Panc1 (cell line): ENCODE measurements around the gene SLF2. TPM values are rescaled to one million over a fixed set of nuclear protein-coding genes. Genes with fewer than 3 reads are reported as not detected.

Source experiments
- ATAC-seq: fragments of 200-7000 bp; cut with Tn5 transposase; 2 replicates; pipeline ENCODE4 v1.9.1; 2020; ENCODE audit warnings: mild to moderate bottlenecking, moderate library complexity
- BruUV-seq: library from RNA; stranded (reverse); fragments of 400-500 nt; replicated peaks from 2 replicates; lab custom pipeline; 2021; lab: Mats Ljungman, UMichigan
- CTCF ChIA-PET: fragments of 300-600 bp; sonication (Branson Sonifier 250); formaldehyde crosslinking; loops from one replicate; lab custom pipeline; 2022; ENCODE audit warnings: antibody characterized with exemption; lab: Charles Lee
- POLR2A ChIA-PET: fragments of 300-600 bp; sonication (Branson Sonifier 250); formaldehyde crosslinking; loops from one replicate; lab custom pipeline; 2022; ENCODE audit warnings: antibody characterized with exemption; lab: Charles Lee
- DNase-seq: peaks from one replicate; pipeline ENCODE4 v3.0.0-alpha.2; 2010; ENCODE audit warnings: low read depth, low spot score
- H3K27ac ChIP-seq: 2 replicates; pipeline ENCODE4 v1.5.1; 2011; ENCODE audit warnings: mild to moderate bottlenecking, low read length, inconsistent platforms
- H3K27me3 ChIP-seq: fragments of 200-500 bp; sonication (Bioruptor generic); 2 replicates; pipeline ENCODE4 v1.6.0; 2014; ENCODE audit warnings: low read length, inconsistent platforms; ENCODE audit not compliant: control insufficient read depth, insufficient read depth
- H3K36me3 ChIP-seq: fragments of 200-500 bp; sonication (Bioruptor generic); 2 replicates; pipeline ENCODE4 v1.5.1; 2014; ENCODE audit warnings: inconsistent platforms, mild to moderate bottlenecking, low read length, moderate library complexity; ENCODE audit not compliant: control insufficient read depth, insufficient read depth
- H3K4me1 ChIP-seq: 2 replicates; pipeline ENCODE4 v1.5.1; 2011; ENCODE audit warnings: inconsistent platforms, mild to moderate bottlenecking, low read length, moderate library complexity; ENCODE audit not compliant: control insufficient read depth, insufficient read depth
- H3K4me3 ChIP-seq, 2 experiments: 2 replicates each; pipeline ENCODE4 v1.5.1; 2011 to 2012; ENCODE audit warnings: low read depth in 2 of 2, low read length in 2 of 2, mild to moderate bottlenecking in 2 of 2, inconsistent platforms in 1 of 2, moderate library complexity in 1 of 2
- H3K9me3 ChIP-seq: fragments of 200-500 bp; sonication (Bioruptor generic); 2 replicates; pipeline ENCODE4 v1.5.1; 2014; ENCODE audit warnings: low read depth, mild to moderate bottlenecking, inconsistent platforms, low read length, moderate library complexity; ENCODE audit not compliant: control insufficient read depth, insufficient read depth
- POLR2AphosphoS5 ChIP-seq: IDR thresholded peaks from 2 replicates; pipeline ENCODE4 v1.6.1; 2012; ENCODE audit warnings: mild to moderate bottlenecking, low read depth, low read length, moderate library complexity
- SIN3A ChIP-seq: IDR thresholded peaks from 2 replicates; pipeline ENCODE4 v1.6.1; 2012; ENCODE audit warnings: low read depth, mild to moderate bottlenecking, low read length, moderate library complexity, borderline replicate concordance; ENCODE audit not compliant: insufficient read depth
- TCF7L2 ChIP-seq: IDR thresholded peaks from 2 replicates; pipeline ENCODE4 v1.6.1; 2011; ENCODE audit warnings: mild to moderate bottlenecking, low read depth, low read length, inconsistent platforms
- in situ Hi-C: cut with HindIII; loops from 2 replicates; pipeline ENCODE4 v1.10.0; 2016; ENCODE audit warnings: low sequenced_read_pairs, low pct_unique_long_range_greater_than_20kb
- intact Hi-C: fragments of 100-400 bp; cut with micrococcal nuclease; formaldehyde crosslinking; loops from one replicate; pipeline ENCODE4 v1.10.0; 2022; ENCODE audit not compliant: unreplicated experiment
- total RNA-seq: library from RNA; stranded (reverse); gene quantifications from one replicate; pipeline ENCODE4 v1.2.1, GENCODE V29; 2021; ENCODE audit not compliant: unreplicated experiment
- TF ChIP-seq, protein P1 (sequence below), 2 experiments: IDR thresholded peaks; 2 replicates each; pipeline ENCODE4 v1.6.1; 2011 to 2012; ENCODE audit warnings: low read depth in 2 of 2, control low read depth in 1 of 2, low read length in 1 of 2, mild to moderate bottlenecking in 1 of 2, moderate library complexity in 1 of 2; ENCODE audit not compliant: insufficient read depth in 1 of 2
- TF ChIP-seq, protein P2 (sequence below): fragments of 450-650 bp; IDR thresholded peaks from 2 replicates; pipeline ENCODE4 v1.5.1; 2017; ENCODE audit warnings: mild to moderate bottlenecking

Gene SLF2
- total RNA-seq, 1 experiment from 2014 or later: 38.8 TPM

DNA sequence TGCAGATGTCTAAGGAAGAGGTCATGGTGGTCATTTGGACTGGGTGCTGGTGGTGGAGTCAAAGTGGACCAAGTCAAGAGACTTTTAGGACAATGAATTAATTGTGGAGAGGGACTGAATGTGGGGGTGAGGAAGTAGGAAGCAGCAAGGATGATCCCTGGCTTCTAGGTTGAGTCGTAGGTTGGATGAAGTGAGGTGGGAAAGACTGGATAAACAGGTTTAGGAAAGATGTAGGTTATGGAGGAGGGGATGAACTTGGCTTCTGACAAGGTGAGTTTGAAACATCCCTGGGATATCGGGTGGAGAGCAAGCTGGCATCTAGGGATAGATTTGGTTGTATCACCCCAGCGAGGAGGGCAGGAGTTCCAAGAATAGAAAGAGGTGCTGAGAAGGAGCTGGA, 64.1 kb downstream of the SLF2 start:
- intact Hi-C loops (no loop called here), in situ Hi-C loops (no loop called here)
- no TSS peak for BruUV-seq
- CTCF ChIA-PET: interaction anchor here (0.6 kb wide), 2 partner anchors 27 to 236 kb away, joined by 3 to 5 read pairs; no protein-coding TSS in a partner anchor
- Histone ChIP-seq H3K9me3 (no peaks in the 10 kb centered on the region), H3K27ac (no peak overlapping the region), H3K4me3 (no peak overlapping the region), H3K36me3 (no peaks in the 10 kb centered on the region), H3K4me1 (no peaks in the 10 kb centered on the region), H3K27me3 (no peaks in the 10 kb centered on the region)
- POLR2A ChIA-PET: no interaction called here
- no peak for TF ChIP-seq POLR2AphosphoS5
- TF ChIP-seq SIN3A: no peak
- TF ChIP-seq, protein P1, sequence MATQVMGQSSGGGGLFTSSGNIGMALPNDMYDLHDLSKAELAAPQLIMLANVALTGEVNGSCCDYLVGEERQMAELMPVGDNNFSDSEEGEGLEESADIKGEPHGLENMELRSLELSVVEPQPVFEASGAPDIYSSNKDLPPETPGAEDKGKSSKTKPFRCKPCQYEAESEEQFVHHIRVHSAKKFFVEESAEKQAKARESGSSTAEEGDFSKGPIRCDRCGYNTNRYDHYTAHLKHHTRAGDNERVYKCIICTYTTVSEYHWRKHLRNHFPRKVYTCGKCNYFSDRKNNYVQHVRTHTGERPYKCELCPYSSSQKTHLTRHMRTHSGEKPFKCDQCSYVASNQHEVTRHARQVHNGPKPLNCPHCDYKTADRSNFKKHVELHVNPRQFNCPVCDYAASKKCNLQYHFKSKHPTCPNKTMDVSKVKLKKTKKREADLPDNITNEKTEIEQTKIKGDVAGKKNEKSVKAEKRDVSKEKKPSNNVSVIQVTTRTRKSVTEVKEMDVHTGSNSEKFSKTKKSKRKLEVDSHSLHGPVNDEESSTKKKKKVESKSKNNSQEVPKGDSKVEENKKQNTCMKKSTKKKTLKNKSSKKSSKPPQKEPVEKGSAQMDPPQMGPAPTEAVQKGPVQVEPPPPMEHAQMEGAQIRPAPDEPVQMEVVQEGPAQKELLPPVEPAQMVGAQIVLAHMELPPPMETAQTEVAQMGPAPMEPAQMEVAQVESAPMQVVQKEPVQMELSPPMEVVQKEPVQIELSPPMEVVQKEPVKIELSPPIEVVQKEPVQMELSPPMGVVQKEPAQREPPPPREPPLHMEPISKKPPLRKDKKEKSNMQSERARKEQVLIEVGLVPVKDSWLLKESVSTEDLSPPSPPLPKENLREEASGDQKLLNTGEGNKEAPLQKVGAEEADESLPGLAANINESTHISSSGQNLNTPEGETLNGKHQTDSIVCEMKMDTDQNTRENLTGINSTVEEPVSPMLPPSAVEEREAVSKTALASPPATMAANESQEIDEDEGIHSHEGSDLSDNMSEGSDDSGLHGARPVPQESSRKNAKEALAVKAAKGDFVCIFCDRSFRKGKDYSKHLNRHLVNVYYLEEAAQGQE (IDR thresholded peaks at IDR 0.05; ENCODE audit: insufficient read depth in 1 of 2, low read depth in 2 of 2, low read length in 1 of 2): no peak
- no peak for TF ChIP-seq TCF7L2
- TF ChIP-seq, protein P2, sequence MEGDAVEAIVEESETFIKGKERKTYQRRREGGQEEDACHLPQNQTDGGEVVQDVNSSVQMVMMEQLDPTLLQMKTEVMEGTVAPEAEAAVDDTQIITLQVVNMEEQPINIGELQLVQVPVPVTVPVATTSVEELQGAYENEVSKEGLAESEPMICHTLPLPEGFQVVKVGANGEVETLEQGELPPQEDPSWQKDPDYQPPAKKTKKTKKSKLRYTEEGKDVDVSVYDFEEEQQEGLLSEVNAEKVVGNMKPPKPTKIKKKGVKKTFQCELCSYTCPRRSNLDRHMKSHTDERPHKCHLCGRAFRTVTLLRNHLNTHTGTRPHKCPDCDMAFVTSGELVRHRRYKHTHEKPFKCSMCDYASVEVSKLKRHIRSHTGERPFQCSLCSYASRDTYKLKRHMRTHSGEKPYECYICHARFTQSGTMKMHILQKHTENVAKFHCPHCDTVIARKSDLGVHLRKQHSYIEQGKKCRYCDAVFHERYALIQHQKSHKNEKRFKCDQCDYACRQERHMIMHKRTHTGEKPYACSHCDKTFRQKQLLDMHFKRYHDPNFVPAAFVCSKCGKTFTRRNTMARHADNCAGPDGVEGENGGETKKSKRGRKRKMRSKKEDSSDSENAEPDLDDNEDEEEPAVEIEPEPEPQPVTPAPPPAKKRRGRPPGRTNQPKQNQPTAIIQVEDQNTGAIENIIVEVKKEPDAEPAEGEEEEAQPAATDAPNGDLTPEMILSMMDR: no peak
- DNase-seq (no peak), ATAC-seq (no peak)

DNA sequence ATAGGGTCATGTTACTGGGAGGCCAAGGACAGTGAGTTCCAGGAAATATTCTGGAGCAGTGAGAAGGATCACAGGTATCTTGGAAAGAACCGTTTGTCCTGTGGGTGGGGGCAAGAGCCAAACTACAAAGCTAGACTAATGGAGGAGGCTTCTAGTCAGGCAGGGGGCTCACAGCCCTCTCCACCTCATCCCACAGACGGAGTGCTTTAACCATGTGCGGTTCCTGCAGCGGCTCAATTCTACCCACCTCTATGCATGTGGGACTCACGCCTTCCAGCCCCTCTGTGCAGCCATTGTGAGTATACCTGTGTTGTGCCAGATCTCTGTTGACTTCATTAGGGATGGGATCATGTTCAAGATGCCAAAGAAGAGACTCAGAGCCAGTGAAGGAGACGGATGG, 64.7 kb downstream of the SLF2 start:
- no TSS peak for BruUV-seq
- in situ Hi-C loops: no loop called here
- H3K27me3 ChIP-seq: no peaks in the 10 kb centered on the region
- TF ChIP-seq, protein P1 (IDR thresholded peaks at IDR 0.05; ENCODE audit: insufficient read depth in 1 of 2, low read depth in 2 of 2, low read length in 1 of 2): no peak
- TF ChIP-seq, protein P2: no peak
- TF ChIP-seq TCF7L2: no peak
- TF ChIP-seq SIN3A: no peak
- TF ChIP-seq POLR2AphosphoS5: no peak
- no peaks in the 10 kb centered on the region for H3K36me3 ChIP-seq
- DNase-seq (no peak), ATAC-seq (no peak)
- no peak overlapping the region for H3K27ac ChIP-seq
- no peaks in the 10 kb centered on the region for H3K4me1 ChIP-seq
- intact Hi-C loops: no loop called here
- H3K4me3 ChIP-seq: no peak overlapping the region
- ChIA-PET CTCF (interaction anchor here (0.6 kb wide), 1 partner anchor 236 kb away, joined by 5 read pairs; no protein-coding TSS in a partner anchor), POLR2A (no interaction called here)
- no peaks in the 10 kb centered on the region for H3K9me3 ChIP-seq
